Lung (tissue), 12 donors: Measurements from ENCODE around the gene CLIC1. TPM values are rescaled to one million over a fixed set of nuclear protein-coding genes. Genes with fewer than 3 reads are reported as not detected.

ENCODE experiments used
- ATAC-seq: fragments of 200-7000 bp; cut with Tn5 transposase; one replicate; pipeline ENCODE4 v1.9.1; 2020; ENCODE audit warnings: moderate number of reproducible peaks; ENCODE audit not compliant: insufficient read depth, low FRiP score
- DNase-seq, 3 donors: peaks; one replicate each; pipeline ENCODE4 v3.0.0-alpha.2; 2013 to 2017
- H3K27ac ChIP-seq, 2 donors: one replicate each; pipeline ENCODE4 v1.5.1; 2013; ENCODE audit warnings: mild to moderate bottlenecking in 2 of 2, moderate library complexity in 2 of 2, control low read depth in 1 of 2, inconsistent platforms in 1 of 2, low read depth in 1 of 2, low read length in 1 of 2
- H3K27me3 ChIP-seq, 3 donors: one replicate each; pipeline ENCODE4 v1.5.1; 2013; ENCODE audit warnings: low read length in 2 of 3; ENCODE audit not compliant: control insufficient read depth in 3 of 3, insufficient read depth in 3 of 3
- H3K36me3 ChIP-seq, 4 donors: one replicate each; pipeline ENCODE4 v1.5.1; 2013; ENCODE audit warnings: low read length in 4 of 4, mild to moderate bottlenecking in 1 of 4, moderate library complexity in 1 of 4; ENCODE audit not compliant: control insufficient read depth in 4 of 4, insufficient read depth in 4 of 4
- H3K4me1 ChIP-seq, 5 donors: one replicate each; pipeline ENCODE4 v1.5.1; 2013; ENCODE audit warnings: low read length in 5 of 5, mild to moderate bottlenecking in 2 of 5, moderate library complexity in 1 of 5; ENCODE audit not compliant: control insufficient read depth in 5 of 5, insufficient read depth in 5 of 5
- H3K4me3 ChIP-seq: one replicate; pipeline ENCODE4 v1.5.1; 2013; ENCODE audit warnings: mild to moderate bottlenecking, control low read depth, moderate library complexity
- H3K9ac ChIP-seq, 2 donors: one replicate each; pipeline ENCODE4 v1.5.1; 2013; ENCODE audit warnings: low read length in 2 of 2, control low read depth in 1 of 2; ENCODE audit not compliant: insufficient read depth in 1 of 2
- H3K9me3 ChIP-seq, 4 donors: one replicate each; pipeline ENCODE4 v1.5.1; 2013; ENCODE audit warnings: low read length in 3 of 4, mild to moderate bottlenecking in 1 of 4, moderate library complexity in 1 of 4; ENCODE audit not compliant: control insufficient read depth in 4 of 4, insufficient read depth in 3 of 4
- CTCF ChIP-seq: IDR thresholded peaks from 2 replicates; pipeline ENCODE4 v1.5.1; 2012; ENCODE audit warnings: mild to moderate bottlenecking; ENCODE audit errors: control extremely low read depth, extremely low read depth
- WGBS, 2 donors: extraction: QIAGEN DNeasy Blood & Tissue Kit; methylation state at CpG; one replicate each; pipeline ENCODE4 v1.1.7; 2013; 5-methylcytosine and 5-hydroxymethylcytosine counted together
- polyA plus RNA-seq, 2 donors: library from polyadenylated mRNA; stranded (reverse); fragments of 200-250 nt; gene quantifications; one replicate each; pipeline ENCODE4 v1.2.1, GENCODE V29; 2013
- total RNA-seq, 2 donors: library from RNA; depleted of rRNA in 1 of 2; stranded (reverse); fragments of >200 nt in 1 of 2; gene quantifications; one replicate each; pipeline ENCODE4 v1.2.1, GENCODE V29; 2014 to 2021
- donor health status: control.
- donor health status: control.
- donor health status: Bipolar disorder and iron deficiency.
- donor health status: healthy.
- donor health status: DM: yes; HTN: yes; CAD: no.

CLIC1 gene
- total and polyA plus RNA-seq, 4 donors = 231 to 763 (median 378) TPM

GRCh38 chr6:31782126-31782855, 46.0 kb upstream of the CLIC1 start:
- Histone ChIP-seq H3K9ac (no peak overlapping the region), H3K27ac (no peak overlapping the region), H3K4me1 (peaks cover 0 to under 1% (median 0%) of the 10 kb centered on the region in 5 donors), H3K9me3 (no peaks in the 10 kb centered on the region), H3K4me3 (no peak overlapping the region), H3K36me3 (peaks cover 6 to 61% (median 22%) of the 10 kb centered on the region in 4 donors), H3K27me3 (no peaks in the 10 kb centered on the region)
- 92 to 94% methylated on average over 32 of the region's 32 CpGs for WGBS, 2 donors
- ATAC-seq = no peak
- no peak for TF ChIP-seq CTCF
- no peak for DNase-seq

- WGBS, 2 donors = 97% methylated on average over 23 of the region's 23 CpGs
- H3K27ac ChIP-seq = no peak overlapping the region
- H3K36me3 ChIP-seq = peaks cover 6 to 61% (median 22%) of the 10 kb centered on the region in 4 donors
- no peaks in the 10 kb centered on the region for H3K27me3 ChIP-seq
- DNase-seq (no peak), ATAC-seq (no peak)
- no peaks in the 10 kb centered on the region for H3K9me3 ChIP-seq
- no peak overlapping the region for H3K4me3 ChIP-seq
- no peak overlapping the region for H3K9ac ChIP-seq
- TF ChIP-seq CTCF = no peak
- peaks cover 0 to 6% (median 0%) of the 10 kb centered on the region in 5 donors for H3K4me1 ChIP-seq
Observed at GRCh38 chr6:31781244-31782125, 45.2 kb upstream of the CLIC1 start.

- 90% methylated on average over 20 of the region's 20 CpGs for WGBS, 2 donors
- Histone ChIP-seq H3K27me3 (no peaks in the 10 kb centered on the region), H3K4me3 (no peak overlapping the region), H3K9me3 (no peaks in the 10 kb centered on the region), H3K27ac (no peak overlapping the region), H3K9ac (no peak overlapping the region), H3K36me3 (peaks cover 6 to 61% (median 22%) of the 10 kb centered on the region in 4 donors), H3K4me1 (peaks cover 0 to 9% (median 0%) of the 10 kb centered on the region in 5 donors)
- ATAC-seq = no peak
- no peak for TF ChIP-seq CTCF
- DNase-seq = no peak
Observed at GRCh38 chr6:31780507-31781243, 44.3 kb upstream of the CLIC1 start.
